WTC11 (cell line): ENCODE data around the gene SERTAD4. TPM values are rescaled to one million over a fixed set of nuclear protein-coding genes. Genes with fewer than 3 reads are reported as not detected.

Experiments used
- ATAC-seq: fragments of 200-7000 bp; cut with Tn5 transposase; 2 replicates; pipeline ENCODE4 v1.10.0; 2021; ENCODE audit warnings: mild to moderate bottlenecking, moderate library complexity
- CTCF ChIA-PET: fragments of 300-600 bp; sonication (Branson Sonifier 250); formaldehyde crosslinking; loops from one replicate; lab custom pipeline; 2021; ENCODE audit warnings: antibody characterized with exemption; lab: Charles Lee
- POLR2A ChIA-PET: fragments of 350-600 bp; sonication (Branson Sonifier 250); formaldehyde crosslinking; loops from one replicate; lab custom pipeline; 2021; ENCODE audit warnings: antibody characterized with exemption; lab: Charles Lee
- DNase-seq: peaks from one replicate; pipeline ENCODE4 v3.0.0; 2021; ENCODE audit warnings: low spot score
- H3K27ac Mint-ChIP-seq: 2 replicates; pipeline ENCODE4 v1.8.0; 2021; ENCODE audit warnings: mixed read lengths
- H3K27me3 Mint-ChIP-seq: 2 replicates; pipeline ENCODE4 v1.8.0; 2021; ENCODE audit warnings: low read depth, mild to moderate bottlenecking, moderate library complexity, mixed read lengths
- H3K36me3 Mint-ChIP-seq: 2 replicates; pipeline ENCODE4 v1.8.0; 2021; ENCODE audit warnings: mixed read lengths
- H3K4me1 Mint-ChIP-seq: 2 replicates; pipeline ENCODE4 v1.8.0; 2022; ENCODE audit warnings: mixed read lengths
- H3K4me3 Mint-ChIP-seq: 2 replicates; pipeline ENCODE4 v1.8.0; 2021; ENCODE audit warnings: mild to moderate bottlenecking, moderate library complexity, mixed read lengths
- H3K9me3 Mint-ChIP-seq: 2 replicates; pipeline ENCODE4 v1.8.0; 2021; ENCODE audit warnings: mixed read lengths
- CREB1 ChIP-seq: sonication (generic); formaldehyde crosslinking; IDR thresholded peaks from 2 replicates; pipeline ENCODE4 v1.8.0; 2023; ENCODE audit warnings: mild to moderate bottlenecking, missing genetic modification reagents
- ETV6 ChIP-seq: sonication (generic); formaldehyde crosslinking; IDR thresholded peaks from 2 replicates; pipeline ENCODE4 v1.8.1; 2022; ENCODE audit warnings: mild to moderate bottlenecking, missing genetic modification reagents
- FOXJ3 ChIP-seq: sonication (generic); formaldehyde crosslinking; IDR thresholded peaks from 2 replicates; pipeline ENCODE4 v1.9.0; 2021; ENCODE audit warnings: missing genetic modification reagents, mild to moderate bottlenecking, borderline replicate concordance
- GTF2I ChIP-seq: fragments of 250-450 bp; sonication (Bioruptor Pico); conservative IDR thresholded peaks from 2 replicates; pipeline ENCODE4 v1.4.0; 2021; ENCODE audit warnings: mild to moderate bottlenecking
- NFE2L1 ChIP-seq: sonication (generic); formaldehyde crosslinking; IDR thresholded peaks from 2 replicates; pipeline ENCODE4 v1.8.1; 2023; ENCODE audit warnings: missing genetic modification reagents
- NR3C1 ChIP-seq: sonication (generic); formaldehyde crosslinking; conservative IDR thresholded peaks from 2 replicates; pipeline ENCODE4 v1.8.1; 2023; ENCODE audit warnings: low read depth, mild to moderate bottlenecking, missing genetic modification reagents
- PRRX2 ChIP-seq: fragments of 250-450 bp; sonication (Bioruptor Pico); IDR thresholded peaks from 2 replicates; pipeline ENCODE4 v1.8.0; 2021; ENCODE audit warnings: mild to moderate bottlenecking
- RELA ChIP-seq: sonication (generic); formaldehyde crosslinking; IDR thresholded peaks from 2 replicates; pipeline ENCODE4 v1.8.1; 2022; ENCODE audit warnings: missing genetic modification reagents, mild to moderate bottlenecking, borderline replicate concordance
- SMAD4 ChIP-seq: sonication (generic); formaldehyde crosslinking; IDR thresholded peaks from 2 replicates; pipeline ENCODE4 v1.8.0; 2022; ENCODE audit warnings: mild to moderate bottlenecking, missing genetic modification reagents
- TEAD4 ChIP-seq: sonication (generic); formaldehyde crosslinking; IDR thresholded peaks from 2 replicates; pipeline ENCODE4 v1.8.0; 2022; ENCODE audit warnings: mild to moderate bottlenecking, missing genetic modification reagents
- TP53 ChIP-seq: sonication (generic); formaldehyde crosslinking; IDR thresholded peaks from 2 replicates; pipeline ENCODE4 v1.8.1; 2023; ENCODE audit warnings: mild to moderate bottlenecking, missing genetic modification reagents
- ZBTB21 ChIP-seq: sonication (generic); formaldehyde crosslinking; IDR thresholded peaks from 2 replicates; pipeline ENCODE4 v1.8.1; 2023; ENCODE audit warnings: mild to moderate bottlenecking, missing genetic modification reagents, borderline replicate concordance
- ZNF138 ChIP-seq: sonication (generic); formaldehyde crosslinking; conservative IDR thresholded peaks from 2 replicates; pipeline ENCODE4 v1.8.1; 2022; ENCODE audit warnings: mild to moderate bottlenecking, moderate library complexity, missing genetic modification reagents
- ZNF232 ChIP-seq: sonication (generic); formaldehyde crosslinking; IDR thresholded peaks from 2 replicates; pipeline ENCODE4 v1.8.0; 2022; ENCODE audit warnings: mild to moderate bottlenecking, missing genetic modification reagents
- total RNA-seq: library from RNA; stranded (reverse); gene quantifications from 3 replicates; pipeline ENCODE4 v1.2.3, GENCODE V29; 2021
- TF ChIP-seq, protein P1 (sequence below): sonication (generic); formaldehyde crosslinking; conservative IDR thresholded peaks from 2 replicates; pipeline ENCODE4 v1.8.1; 2023; ENCODE audit warnings: mild to moderate bottlenecking, low read depth, missing genetic modification reagents, moderate library complexity
- TF ChIP-seq, protein P2 (sequence below): fragments of 250-450 bp; sonication (Bioruptor Pico); IDR thresholded peaks from 2 replicates; pipeline ENCODE4 v1.9.0; 2021; ENCODE audit warnings: mild to moderate bottlenecking
- TF ChIP-seq, protein P3 (sequence below): sonication (generic); formaldehyde crosslinking; IDR thresholded peaks from 2 replicates; pipeline ENCODE4 v1.8.0; 2022; ENCODE audit warnings: mild to moderate bottlenecking, missing genetic modification reagents
- TF ChIP-seq, protein P4 (sequence below): sonication (generic); formaldehyde crosslinking; IDR thresholded peaks from 2 replicates; pipeline ENCODE4 v1.8.0; 2022; ENCODE audit warnings: mild to moderate bottlenecking, missing genetic modification reagents
- TF ChIP-seq, protein P5 (sequence below): fragments of 250-450 bp; sonication (Bioruptor Pico); IDR thresholded peaks from 2 replicates; pipeline ENCODE4 v2.1.2; 2022; ENCODE audit warnings: mild to moderate bottlenecking, moderate library complexity
- TF ChIP-seq, protein P6 (sequence below): sonication (generic); formaldehyde crosslinking; IDR thresholded peaks from 2 replicates; pipeline ENCODE4 v1.8.1; 2023; ENCODE audit warnings: mild to moderate bottlenecking, missing genetic modification reagents, moderate library complexity

SERTAD4 gene
- total RNA-seq, 1 experiment from 2014 or later, result 4.6 TPM

GRCh38 chr1:210235363-210236053 is 2.9 kb downstream of the SERTAD4 start:
- POLR2A ChIA-PET, result no interaction called here
- Mint-ChIP-seq H3K36me3 (no peaks in the 10 kb centered on the region), H3K27me3 (peaks cover 60% of the 10 kb centered on the region)

DNA sequence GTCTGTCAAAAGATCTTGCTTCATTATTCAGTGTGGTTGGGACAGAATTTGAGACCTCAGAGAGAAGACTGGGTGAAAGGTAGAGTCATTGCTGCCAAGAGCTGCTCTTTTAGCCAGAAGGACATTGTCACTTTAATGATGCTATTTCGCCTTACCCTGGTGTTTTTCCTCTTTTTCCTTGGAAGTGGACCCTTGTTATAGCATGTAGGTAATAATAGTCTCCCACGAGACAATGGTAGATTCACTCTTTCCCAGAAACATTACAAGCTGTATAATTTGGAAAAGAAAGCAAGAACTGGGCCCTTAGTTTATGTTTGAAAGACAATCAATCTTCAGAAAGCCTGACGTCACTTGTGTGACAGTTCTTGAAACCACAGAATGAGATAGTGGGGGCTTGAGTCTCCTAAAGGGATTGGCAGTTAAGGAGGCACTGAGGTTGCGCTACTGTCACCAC is 3.8 kb downstream of the SERTAD4 start:
- Mint-ChIP-seq H3K36me3 (no peaks in the 10 kb centered on the region), H3K27me3 (peaks cover 51% of the 10 kb centered on the region), H3K27ac (no peak overlapping the region), H3K4me1 (peaks cover 38% of the 10 kb centered on the region), H3K4me3 (no peak overlapping the region), H3K9me3 (no peaks in the 10 kb centered on the region)
- TF ChIP-seq ETV6 (CRISPR knock-in tag), result no peak
- no peak for TF ChIP-seq ZNF138 (CRISPR knock-in tag)
- TF ChIP-seq, protein P1, sequence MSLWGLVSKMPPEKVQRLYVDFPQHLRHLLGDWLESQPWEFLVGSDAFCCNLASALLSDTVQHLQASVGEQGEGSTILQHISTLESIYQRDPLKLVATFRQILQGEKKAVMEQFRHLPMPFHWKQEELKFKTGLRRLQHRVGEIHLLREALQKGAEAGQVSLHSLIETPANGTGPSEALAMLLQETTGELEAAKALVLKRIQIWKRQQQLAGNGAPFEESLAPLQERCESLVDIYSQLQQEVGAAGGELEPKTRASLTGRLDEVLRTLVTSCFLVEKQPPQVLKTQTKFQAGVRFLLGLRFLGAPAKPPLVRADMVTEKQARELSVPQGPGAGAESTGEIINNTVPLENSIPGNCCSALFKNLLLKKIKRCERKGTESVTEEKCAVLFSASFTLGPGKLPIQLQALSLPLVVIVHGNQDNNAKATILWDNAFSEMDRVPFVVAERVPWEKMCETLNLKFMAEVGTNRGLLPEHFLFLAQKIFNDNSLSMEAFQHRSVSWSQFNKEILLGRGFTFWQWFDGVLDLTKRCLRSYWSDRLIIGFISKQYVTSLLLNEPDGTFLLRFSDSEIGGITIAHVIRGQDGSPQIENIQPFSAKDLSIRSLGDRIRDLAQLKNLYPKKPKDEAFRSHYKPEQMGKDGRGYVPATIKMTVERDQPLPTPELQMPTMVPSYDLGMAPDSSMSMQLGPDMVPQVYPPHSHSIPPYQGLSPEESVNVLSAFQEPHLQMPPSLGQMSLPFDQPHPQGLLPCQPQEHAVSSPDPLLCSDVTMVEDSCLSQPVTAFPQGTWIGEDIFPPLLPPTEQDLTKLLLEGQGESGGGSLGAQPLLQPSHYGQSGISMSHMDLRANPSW (CRISPR knock-in tag), result no peak
- no peak for TF ChIP-seq CREB1
- no peak for TF ChIP-seq PRRX2 (CRISPR knock-in tag)
- DNase-seq (no peak), ATAC-seq (no peak)
- ChIA-PET CTCF (interaction anchor here (0.7 to 2.5 kb wide), 4 partner anchors 14 to 74 kb away, joined by 3 to 16 read pairs (median 4); no protein-coding TSS in a partner anchor), POLR2A (interaction anchor here (0.9 kb wide), 1 partner anchor 15 kb away, joined by 3 read pairs; no protein-coding TSS in a partner anchor)

More at GRCh38 chr1:210235363-210236053, 2.9 kb downstream of the SERTAD4 start:
- no peak for DNase-seq
- no peak for TF ChIP-seq CREB1
- no peak for TF ChIP-seq ZNF232 (CRISPR knock-in tag)
- TF ChIP-seq, protein P2, sequence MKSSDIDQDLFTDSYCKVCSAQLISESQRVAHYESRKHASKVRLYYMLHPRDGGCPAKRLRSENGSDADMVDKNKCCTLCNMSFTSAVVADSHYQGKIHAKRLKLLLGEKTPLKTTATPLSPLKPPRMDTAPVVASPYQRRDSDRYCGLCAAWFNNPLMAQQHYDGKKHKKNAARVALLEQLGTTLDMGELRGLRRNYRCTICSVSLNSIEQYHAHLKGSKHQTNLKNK (CRISPR knock-in tag), result no peak
- no peak for TF ChIP-seq GTF2I (CRISPR knock-in tag)
- no peak for TF ChIP-seq NFE2L1
- TF ChIP-seq, protein P3, sequence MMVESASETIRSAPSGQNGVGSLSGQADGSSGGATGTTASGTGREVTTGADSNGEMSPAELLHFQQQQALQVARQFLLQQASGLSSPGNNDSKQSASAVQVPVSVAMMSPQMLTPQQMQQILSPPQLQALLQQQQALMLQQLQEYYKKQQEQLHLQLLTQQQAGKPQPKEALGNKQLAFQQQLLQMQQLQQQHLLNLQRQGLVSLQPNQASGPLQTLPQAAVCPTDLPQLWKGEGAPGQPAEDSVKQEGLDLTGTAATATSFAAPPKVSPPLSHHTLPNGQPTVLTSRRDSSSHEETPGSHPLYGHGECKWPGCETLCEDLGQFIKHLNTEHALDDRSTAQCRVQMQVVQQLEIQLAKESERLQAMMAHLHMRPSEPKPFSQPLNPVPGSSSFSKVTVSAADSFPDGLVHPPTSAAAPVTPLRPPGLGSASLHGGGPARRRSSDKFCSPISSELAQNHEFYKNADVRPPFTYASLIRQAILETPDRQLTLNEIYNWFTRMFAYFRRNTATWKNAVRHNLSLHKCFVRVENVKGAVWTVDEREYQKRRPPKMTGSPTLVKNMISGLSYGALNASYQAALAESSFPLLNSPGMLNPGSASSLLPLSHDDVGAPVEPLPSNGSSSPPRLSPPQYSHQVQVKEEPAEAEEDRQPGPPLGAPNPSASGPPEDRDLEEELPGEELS (CRISPR knock-in tag), result no peak
- TF ChIP-seq NR3C1 (CRISPR knock-in tag), result no peak
- TF ChIP-seq ETV6 (CRISPR knock-in tag), result no peak
- no peak for TF ChIP-seq ZBTB21 (CRISPR knock-in tag)
- TF ChIP-seq, protein P4, sequence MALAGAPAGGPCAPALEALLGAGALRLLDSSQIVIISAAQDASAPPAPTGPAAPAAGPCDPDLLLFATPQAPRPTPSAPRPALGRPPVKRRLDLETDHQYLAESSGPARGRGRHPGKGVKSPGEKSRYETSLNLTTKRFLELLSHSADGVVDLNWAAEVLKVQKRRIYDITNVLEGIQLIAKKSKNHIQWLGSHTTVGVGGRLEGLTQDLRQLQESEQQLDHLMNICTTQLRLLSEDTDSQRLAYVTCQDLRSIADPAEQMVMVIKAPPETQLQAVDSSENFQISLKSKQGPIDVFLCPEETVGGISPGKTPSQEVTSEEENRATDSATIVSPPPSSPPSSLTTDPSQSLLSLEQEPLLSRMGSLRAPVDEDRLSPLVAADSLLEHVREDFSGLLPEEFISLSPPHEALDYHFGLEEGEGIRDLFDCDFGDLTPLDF, result no peak
- TF ChIP-seq FOXJ3, result no peak
- no peak for TF ChIP-seq TP53 (CRISPR knock-in tag)
- TF ChIP-seq, protein P5, sequence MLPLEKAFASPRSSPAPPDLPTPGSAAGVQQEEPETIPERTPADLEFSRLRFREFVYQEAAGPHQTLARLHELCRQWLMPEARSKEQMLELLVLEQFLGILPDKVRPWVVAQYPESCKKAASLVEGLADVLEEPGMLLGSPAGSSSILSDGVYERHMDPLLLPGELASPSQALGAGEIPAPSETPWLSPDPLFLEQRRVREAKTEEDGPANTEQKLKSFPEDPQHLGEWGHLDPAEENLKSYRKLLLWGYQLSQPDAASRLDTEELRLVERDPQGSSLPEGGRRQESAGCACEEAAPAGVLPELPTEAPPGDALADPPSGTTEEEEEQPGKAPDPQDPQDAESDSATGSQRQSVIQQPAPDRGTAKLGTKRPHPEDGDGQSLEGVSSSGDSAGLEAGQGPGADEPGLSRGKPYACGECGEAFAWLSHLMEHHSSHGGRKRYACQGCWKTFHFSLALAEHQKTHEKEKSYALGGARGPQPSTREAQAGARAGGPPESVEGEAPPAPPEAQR (CRISPR knock-in tag), result no peak
- no peak for TF ChIP-seq SMAD4
- TF ChIP-seq, protein P6, sequence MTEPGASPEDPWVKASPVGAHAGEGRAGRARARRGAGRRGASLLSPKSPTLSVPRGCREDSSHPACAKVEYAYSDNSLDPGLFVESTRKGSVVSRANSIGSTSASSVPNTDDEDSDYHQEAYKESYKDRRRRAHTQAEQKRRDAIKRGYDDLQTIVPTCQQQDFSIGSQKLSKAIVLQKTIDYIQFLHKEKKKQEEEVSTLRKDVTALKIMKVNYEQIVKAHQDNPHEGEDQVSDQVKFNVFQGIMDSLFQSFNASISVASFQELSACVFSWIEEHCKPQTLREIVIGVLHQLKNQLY (CRISPR knock-in tag), result no peak
- TF ChIP-seq TEAD4 (CRISPR knock-in tag), result no peak
- no peak for TF ChIP-seq RELA (CRISPR knock-in tag)
- TF ChIP-seq, all 79 proteins: peak for 0
- CTCF ChIA-PET, result no interaction called here
- peaks cover 38% of the 10 kb centered on the region for H3K4me1 Mint-ChIP-seq
- no peak for ATAC-seq
- no peak overlapping the region for H3K4me3 Mint-ChIP-seq
- H3K9me3 Mint-ChIP-seq, result no peaks in the 10 kb centered on the region
- H3K27ac Mint-ChIP-seq, result no peak overlapping the region
